SK-N-SH treated with all-trans-retinoic acid at 6 μM for 48 hours (cell line): ENCODE results near the gene RGMB.

Source experiments
- ARNTL ChIP-seq: fragments of 450-650 bp; formaldehyde crosslinking; IDR thresholded peaks from 2 replicates; pipeline ENCODE4 v1.5.0; 2020; ENCODE audit warnings: low read depth, mild to moderate bottlenecking, moderate library complexity, borderline replicate concordance
- GLIS3 ChIP-seq: fragments of 250-450 bp; sonication (Bioruptor Pico); IDR thresholded peaks from 2 replicates; pipeline ENCODE4 v1.5.0; 2020; ENCODE audit warnings: mild to moderate bottlenecking, moderate library complexity
- ISL1 ChIP-seq: fragments of 250-450 bp; sonication (Bioruptor Pico); IDR thresholded peaks from 2 replicates; pipeline ENCODE4 v2.1.2; 2022; ENCODE audit warnings: mild to moderate bottlenecking, moderate library complexity
- OSR1 ChIP-seq: fragments of 250-450 bp; sonication (Bioruptor Pico); IDR thresholded peaks from 2 replicates; pipeline ENCODE4 v1.8.0; 2022; ENCODE audit warnings: moderate library complexity, mild to moderate bottlenecking, inconsistent platforms
- RARB ChIP-seq: fragments of 250-450 bp; sonication (Bioruptor Pico); IDR thresholded peaks from 2 replicates; pipeline ENCODE4 v1.8.0; 2021; ENCODE audit warnings: mild to moderate bottlenecking, moderate library complexity
- SNAI2 ChIP-seq: fragments of 250-450 bp; sonication (Bioruptor Pico); IDR thresholded peaks from 2 replicates; pipeline ENCODE4 v1.5.0; 2020; ENCODE audit warnings: mild to moderate bottlenecking, moderate library complexity
- TCF4 ChIP-seq: fragments of 250-450 bp; sonication (Bioruptor Pico); IDR thresholded peaks from 2 replicates; pipeline ENCODE4 v1.8.0; 2021; ENCODE audit warnings: mild to moderate bottlenecking, moderate library complexity, borderline replicate concordance
- TOX ChIP-seq: fragments of 250-450 bp; sonication (Bioruptor Pico); IDR thresholded peaks from 2 replicates; pipeline ENCODE4 v1.8.0; 2021; ENCODE audit warnings: mild to moderate bottlenecking, moderate library complexity, borderline replicate concordance
- ZFP3 ChIP-seq: fragments of 250-450 bp; sonication (Bioruptor Pico); IDR thresholded peaks from 2 replicates; pipeline ENCODE4 v1.5.0; 2020; ENCODE audit warnings: mild to moderate bottlenecking, moderate library complexity
- ZNF565 ChIP-seq: fragments of 450-650 bp; formaldehyde crosslinking; conservative IDR thresholded peaks from 2 replicates; pipeline ENCODE4 v1.5.0; 2020; ENCODE audit warnings: low read depth, mild to moderate bottlenecking, moderate library complexity
- TF ChIP-seq, protein P1 (sequence below): fragments of 250-450 bp; sonication (Bioruptor Pico); IDR thresholded peaks from 2 replicates; pipeline ENCODE4 v1.8.0; 2021; ENCODE audit warnings: low read depth, mild to moderate bottlenecking, moderate library complexity, borderline replicate concordance
- TF ChIP-seq, protein P2 (sequence below): fragments of 250-450 bp; sonication (Bioruptor Pico); IDR thresholded peaks from 2 replicates; pipeline ENCODE4 v1.8.0; 2020; ENCODE audit warnings: mild to moderate bottlenecking, moderate library complexity, borderline replicate concordance
- TF ChIP-seq, protein P3 (sequence below): fragments of 250-450 bp; sonication (Bioruptor Pico); IDR thresholded peaks from 2 replicates; pipeline ENCODE4 v1.5.1; 2020; ENCODE audit warnings: low read depth, mild to moderate bottlenecking, moderate library complexity

DNA sequence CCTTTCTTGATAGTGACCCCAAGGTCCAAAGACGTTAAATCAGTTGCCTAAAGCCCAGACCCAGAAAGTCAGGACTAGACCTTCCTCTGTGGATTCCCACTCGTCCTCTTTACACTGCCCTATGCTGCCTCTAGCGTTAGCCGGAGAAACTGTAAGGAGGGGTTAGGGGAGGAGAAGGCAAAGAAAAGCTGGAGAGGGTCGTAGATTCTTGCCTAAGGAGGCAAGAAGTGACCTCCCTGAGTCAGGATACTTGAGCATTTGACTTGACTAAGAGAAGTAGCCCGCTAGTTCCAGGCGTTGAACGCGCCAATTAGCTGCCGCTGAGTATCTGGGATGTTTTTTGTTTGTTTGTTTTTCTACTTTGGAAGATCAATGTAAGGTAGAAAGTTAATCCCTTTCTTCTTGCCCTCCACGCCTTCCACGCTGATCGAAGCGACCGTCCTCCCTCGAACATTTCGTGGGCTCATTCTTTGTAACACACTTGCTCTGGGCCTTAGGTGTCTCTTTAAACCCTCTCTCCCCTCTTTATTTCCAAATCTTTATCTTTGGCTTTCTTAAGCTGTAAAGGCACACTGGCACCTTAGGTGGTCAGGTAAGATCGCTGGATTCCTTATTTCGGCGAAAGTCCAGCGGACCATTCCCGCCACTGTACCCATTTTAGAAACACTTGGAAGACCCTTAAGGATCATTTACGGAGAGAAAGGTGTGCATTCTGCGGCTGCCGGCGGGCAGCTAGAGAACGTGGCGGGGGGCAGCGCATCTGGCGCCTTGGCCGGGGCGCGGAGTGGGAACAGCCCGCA is 5.1 kb upstream of the RGMB start:
- TF ChIP-seq, protein P1, sequence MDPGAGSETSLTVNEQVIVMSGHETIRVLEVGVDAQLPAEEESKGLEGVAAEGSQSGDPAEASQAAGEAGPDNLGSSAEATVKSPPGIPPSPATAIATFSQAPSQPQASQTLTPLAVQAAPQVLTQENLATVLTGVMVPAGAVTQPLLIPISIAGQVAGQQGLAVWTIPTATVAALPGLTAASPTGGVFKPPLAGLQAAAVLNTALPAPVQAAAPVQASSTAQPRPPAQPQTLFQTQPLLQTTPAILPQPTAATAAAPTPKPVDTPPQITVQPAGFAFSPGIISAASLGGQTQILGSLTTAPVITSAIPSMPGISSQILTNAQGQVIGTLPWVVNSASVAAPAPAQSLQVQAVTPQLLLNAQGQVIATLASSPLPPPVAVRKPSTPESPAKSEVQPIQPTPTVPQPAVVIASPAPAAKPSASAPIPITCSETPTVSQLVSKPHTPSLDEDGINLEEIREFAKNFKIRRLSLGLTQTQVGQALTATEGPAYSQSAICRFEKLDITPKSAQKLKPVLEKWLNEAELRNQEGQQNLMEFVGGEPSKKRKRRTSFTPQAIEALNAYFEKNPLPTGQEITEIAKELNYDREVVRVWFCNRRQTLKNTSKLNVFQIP (CRISPR knock-in tag) = no peak
- TF ChIP-seq TOX (CRISPR knock-in tag) = no peak
- TF ChIP-seq OSR1 (CRISPR knock-in tag) = no peak
- TF ChIP-seq RARB (CRISPR knock-in tag) = no peak
- TF ChIP-seq, protein P2, sequence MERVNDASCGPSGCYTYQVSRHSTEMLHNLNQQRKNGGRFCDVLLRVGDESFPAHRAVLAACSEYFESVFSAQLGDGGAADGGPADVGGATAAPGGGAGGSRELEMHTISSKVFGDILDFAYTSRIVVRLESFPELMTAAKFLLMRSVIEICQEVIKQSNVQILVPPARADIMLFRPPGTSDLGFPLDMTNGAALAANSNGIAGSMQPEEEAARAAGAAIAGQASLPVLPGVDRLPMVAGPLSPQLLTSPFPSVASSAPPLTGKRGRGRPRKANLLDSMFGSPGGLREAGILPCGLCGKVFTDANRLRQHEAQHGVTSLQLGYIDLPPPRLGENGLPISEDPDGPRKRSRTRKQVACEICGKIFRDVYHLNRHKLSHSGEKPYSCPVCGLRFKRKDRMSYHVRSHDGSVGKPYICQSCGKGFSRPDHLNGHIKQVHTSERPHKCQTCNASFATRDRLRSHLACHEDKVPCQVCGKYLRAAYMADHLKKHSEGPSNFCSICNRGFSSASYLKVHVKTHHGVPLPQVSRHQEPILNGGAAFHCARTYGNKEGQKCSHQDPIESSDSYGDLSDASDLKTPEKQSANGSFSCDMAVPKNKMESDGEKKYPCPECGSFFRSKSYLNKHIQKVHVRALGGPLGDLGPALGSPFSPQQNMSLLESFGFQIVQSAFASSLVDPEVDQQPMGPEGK (CRISPR knock-in tag) = no peak
- TF ChIP-seq, protein P3, sequence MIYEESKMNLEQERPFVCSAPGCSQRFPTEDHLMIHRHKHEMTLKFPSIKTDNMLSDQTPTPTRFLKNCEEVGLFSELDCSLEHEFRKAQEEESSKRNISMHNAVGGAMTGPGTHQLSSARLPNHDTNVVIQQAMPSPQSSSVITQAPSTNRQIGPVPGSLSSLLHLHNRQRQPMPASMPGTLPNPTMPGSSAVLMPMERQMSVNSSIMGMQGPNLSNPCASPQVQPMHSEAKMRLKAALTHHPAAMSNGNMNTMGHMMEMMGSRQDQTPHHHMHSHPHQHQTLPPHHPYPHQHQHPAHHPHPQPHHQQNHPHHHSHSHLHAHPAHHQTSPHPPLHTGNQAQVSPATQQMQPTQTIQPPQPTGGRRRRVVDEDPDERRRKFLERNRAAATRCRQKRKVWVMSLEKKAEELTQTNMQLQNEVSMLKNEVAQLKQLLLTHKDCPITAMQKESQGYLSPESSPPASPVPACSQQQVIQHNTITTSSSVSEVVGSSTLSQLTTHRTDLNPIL = no peak
- no peak for TF ChIP-seq ZNF565 (CRISPR knock-in tag)
- TF ChIP-seq ARNTL (CRISPR knock-in tag) = no peak
- no peak for TF ChIP-seq ISL1 (CRISPR knock-in tag)
- no peak for TF ChIP-seq GLIS3 (CRISPR knock-in tag)
- TF ChIP-seq ZFP3 = no peak
- TF ChIP-seq SNAI2 (CRISPR knock-in tag) = no peak
- no peak for TF ChIP-seq TCF4 (CRISPR knock-in tag)
